ENCODE data around the gene SLCO2B1. TPM values are rescaled to one million over a fixed set of nuclear protein-coding genes. Genes with fewer than 3 reads are reported as not detected.

Gene SLCO2B1
- total and polyA plus RNA-seq, 2 of the 8 experiments (the other 6 are each of a cell fraction or from before 2014, with no cell fraction given), result 0.03 TPM; not detected in 1

DNA sequence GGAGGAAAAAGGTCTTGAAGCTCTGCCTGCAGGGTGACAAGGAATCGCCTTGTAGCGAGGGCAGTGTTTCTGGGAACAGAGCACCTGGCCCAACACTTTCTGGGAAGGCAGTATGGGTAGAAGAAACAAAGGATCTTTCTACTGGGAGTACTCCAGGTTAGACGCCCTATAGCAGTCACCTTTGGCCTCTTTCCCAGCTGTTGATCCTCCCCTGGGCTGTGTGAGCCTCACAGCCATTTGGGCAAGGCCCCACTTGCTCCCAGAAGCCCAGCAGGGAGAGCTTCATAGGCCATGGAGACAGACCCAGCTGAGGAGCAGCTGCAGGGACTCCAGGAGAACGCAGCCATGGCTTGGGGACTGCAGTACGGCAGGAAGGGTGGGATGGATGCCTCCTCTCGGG lies 1.2 kb downstream of the SLCO2B1 start (continued):
- no peak for TF ChIP-seq MAFK (IDR thresholded peaks at IDR 0.05; ENCODE audit: low read depth, low read length)
- no peak for TF ChIP-seq TAF1 (IDR thresholded peaks at IDR 0.05; ENCODE audit: low read depth, low read length)

Data from H1 (cell line).